Neural progenitor cell (in vitro differentiated cells): ENCODE measurements around the gene RGS11.

ENCODE experiments used
- EZH2 ChIP-seq: fragments of 200-600 bp; sonication (generic); IDR thresholded peaks from 2 replicates; pipeline ENCODE4 v1.6.1; 2017; ENCODE audit warnings: antibody characterized with exemption, mild to moderate bottlenecking, moderate library complexity
- EZH2phosphoT487 ChIP-seq: fragments of 200-600 bp; sonication (generic); IDR thresholded peaks from 2 replicates; pipeline ENCODE4 v1.6.1; 2017; ENCODE audit warnings: antibody characterized with exemption
- TF ChIP-seq, protein P1 (sequence below): fragments of 200-600 bp; sonication (generic); IDR thresholded peaks from 2 replicates; pipeline ENCODE4 v1.5.1; 2017; ENCODE audit warnings: antibody characterized with exemption, mild to moderate bottlenecking

DNA sequence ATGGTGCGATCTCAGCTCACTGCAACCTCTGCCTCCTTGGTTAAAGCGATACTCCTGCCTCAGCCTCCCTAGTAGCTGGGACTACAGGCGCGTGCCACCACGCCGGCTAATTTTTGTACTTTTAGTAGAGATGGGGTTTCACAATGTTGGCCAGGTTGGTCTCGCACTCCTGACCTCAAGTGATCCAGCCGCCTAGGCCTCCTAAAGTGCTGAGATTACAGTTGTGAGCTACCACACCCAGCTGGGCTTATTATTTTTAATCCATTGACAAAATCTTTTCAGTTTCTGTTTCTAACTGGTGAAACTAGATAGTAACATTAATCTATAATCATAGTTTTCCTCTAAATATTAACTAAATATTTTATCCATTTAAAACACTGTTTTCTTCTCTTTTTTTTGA lies 35.2 kb downstream of the RGS11 start:
- TF ChIP-seq EZH2 (no peak), EZH2phosphoT487 (no peak)
- TF ChIP-seq, protein P1, sequence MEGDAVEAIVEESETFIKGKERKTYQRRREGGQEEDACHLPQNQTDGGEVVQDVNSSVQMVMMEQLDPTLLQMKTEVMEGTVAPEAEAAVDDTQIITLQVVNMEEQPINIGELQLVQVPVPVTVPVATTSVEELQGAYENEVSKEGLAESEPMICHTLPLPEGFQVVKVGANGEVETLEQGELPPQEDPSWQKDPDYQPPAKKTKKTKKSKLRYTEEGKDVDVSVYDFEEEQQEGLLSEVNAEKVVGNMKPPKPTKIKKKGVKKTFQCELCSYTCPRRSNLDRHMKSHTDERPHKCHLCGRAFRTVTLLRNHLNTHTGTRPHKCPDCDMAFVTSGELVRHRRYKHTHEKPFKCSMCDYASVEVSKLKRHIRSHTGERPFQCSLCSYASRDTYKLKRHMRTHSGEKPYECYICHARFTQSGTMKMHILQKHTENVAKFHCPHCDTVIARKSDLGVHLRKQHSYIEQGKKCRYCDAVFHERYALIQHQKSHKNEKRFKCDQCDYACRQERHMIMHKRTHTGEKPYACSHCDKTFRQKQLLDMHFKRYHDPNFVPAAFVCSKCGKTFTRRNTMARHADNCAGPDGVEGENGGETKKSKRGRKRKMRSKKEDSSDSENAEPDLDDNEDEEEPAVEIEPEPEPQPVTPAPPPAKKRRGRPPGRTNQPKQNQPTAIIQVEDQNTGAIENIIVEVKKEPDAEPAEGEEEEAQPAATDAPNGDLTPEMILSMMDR, result no peak
